Measurements from ENCODE around the gene ZNF783.

ZNF783 gene

GRCh38 chr7:149283321-149283720 lies 21.3 kb downstream of the ZNF783 start:
- DNase-seq: no peak

- DNase-seq: no peak
These were observed 22.3 kb downstream of the ZNF783 start for GRCh38 chr7:149284343-149284742.

GRCh38 chr7:149284850-149285585 lies 23.0 kb downstream of the ZNF783 start:
- DNase-seq: peak; percentile 85

- DNase-seq: peak; percentile 36
These were observed 23.6 kb downstream of the ZNF783 start for GRCh38 chr7:149285603-149286002.

- no peak for DNase-seq
These were observed 24.9 kb downstream of the ZNF783 start for GRCh38 chr7:149286811-149287400.

GRCh38 chr7:149287622-149288021 lies 25.6 kb downstream of the ZNF783 start:
- DNase-seq: no peak

GRCh38 chr7:149289262-149289661 lies 27.3 kb downstream of the ZNF783 start:
- no peak for DNase-seq

- DNase-seq: no peak
These were observed 27.9 kb downstream of the ZNF783 start for GRCh38 chr7:149289856-149290255.

- DNase-seq: no peak
These were observed 29.2 kb downstream of the ZNF783 start for GRCh38 chr7:149291036-149291780.

GRCh38 chr7:149291781-149292461 lies 29.9 kb downstream of the ZNF783 start:
- no peak for DNase-seq

- peak; percentile 13 for DNase-seq
These were observed 30.4 kb downstream of the ZNF783 start for GRCh38 chr7:149292462-149292823.

GRCh38 chr7:149293338-149293737 lies 31.3 kb downstream of the ZNF783 start:
- DNase-seq: no peak

- no peak for DNase-seq
These were observed 32.1 kb downstream of the ZNF783 start for GRCh38 chr7:149293946-149294633.

GRCh38 chr7:149294634-149295480 lies 32.9 kb downstream of the ZNF783 start:
- no peak for DNase-seq

GRCh38 chr7:149295481-149295850 lies 33.5 kb downstream of the ZNF783 start:
- no peak for DNase-seq

GRCh38 chr7:149296368-149296767 lies 34.4 kb downstream of the ZNF783 start:
- DNase-seq: no peak

GRCh38 chr7:149297034-149297755 lies 35.2 kb downstream of the ZNF783 start:
- DNase-seq: no peak

GRCh38 chr7:149300620-149301285 lies 38.8 kb downstream of the ZNF783 start:
- no peak for DNase-seq

GRCh38 chr7:149302222-149302621 lies 40.2 kb downstream of the ZNF783 start:
- DNase-seq: no peak

- DNase-seq: no peak
These were observed 40.9 kb downstream of the ZNF783 start for GRCh38 chr7:149302865-149303264.

- no peak for DNase-seq
These were observed 42.0 kb downstream of the ZNF783 start for GRCh38 chr7:149304006-149304405.
